ENCODE data around the gene OVOL1. TPM values are rescaled to one million over a fixed set of nuclear protein-coding genes. Genes with fewer than 3 reads are reported as not detected.
A peak's percentile ranks its signal among the peaks of the same experiment; 100 is the strongest.

Gene OVOL1
- total and polyA plus RNA-seq, 2 of the 13 experiments (the other 11 are each of a cell fraction or from before 2014, with no cell fraction given), result 0.01 TPM; not detected in 1

- no peak for TF ChIP-seq PRDM4 (CRISPR knock-in tag; IDR thresholded peaks at IDR 0.05; ENCODE audit: borderline replicate concordance)
- TF ChIP-seq MAFG (CRISPR knock-in tag; IDR thresholded peaks at IDR 0.05), result no peak
- no peak for TF ChIP-seq NBN (conservative IDR thresholded peaks at IDR 0.05)
- no peak for TF ChIP-seq ZSCAN29 (CRISPR knock-in tag; conservative IDR thresholded peaks at IDR 0.05)
- no peak for TF ChIP-seq GPBP1L1 (CRISPR knock-in tag; IDR thresholded peaks at IDR 0.05)
- TF ChIP-seq GMEB1 (CRISPR knock-in tag; IDR thresholded peaks at IDR 0.05; ENCODE audit: borderline replicate concordance), result no peak
- no peak for TF ChIP-seq ZNF17 (CRISPR knock-in tag; IDR thresholded peaks at IDR 0.05)
- TF ChIP-seq ZBTB40 (IDR thresholded peaks at IDR 0.05), result no peak
- TF ChIP-seq ZBTB40 (CRISPR knock-in tag; IDR thresholded peaks at IDR 0.05), result no peak
- TF ChIP-seq POGZ (CRISPR knock-in tag; IDR thresholded peaks at IDR 0.05), result no peak
- peak; percentile 28; the same call in 1 of the 2 replicates for TF ChIP-seq ZNF350 (CRISPR knock-in tag; IDR thresholded peaks at IDR 0.05; ENCODE audit: borderline replicate concordance, low read depth)
- TF ChIP-seq ZNF33B (CRISPR knock-in tag; IDR thresholded peaks at IDR 0.05), result no peak
- TF ChIP-seq BCL3 (CRISPR knock-in tag; IDR thresholded peaks at IDR 0.05), result no peak
- TF ChIP-seq GABPA (IDR thresholded peaks at IDR 0.05; ENCODE audit: low read depth, low read length), result no peak
- peak; percentile 59 for TF ChIP-seq GABPA (CRISPR knock-in tag; IDR thresholded peaks at IDR 0.05; ENCODE audit: low read depth)
These were observed 34.2 kb downstream of the OVOL1 start (continued) for GRCh38 chr11:65821107-65821506.

All from HepG2 (cell line).